T-helper 17 cell (primary cell): ENCODE results near the gene COP1. TPM values are rescaled to one million over a fixed set of nuclear protein-coding genes. Genes with fewer than 3 reads are reported as not detected.

Source experiments
- ATAC-seq: fragments of 150-1000 bp; cut with Tn5 transposase; 2 replicates; pipeline ENCODE4 v1.10.0; 2021; ENCODE audit warnings: mild to moderate bottlenecking, moderate library complexity
- DNase-seq, 3 donors: peaks; one replicate each; pipeline versions ENCODE4 v3.0.0 to v3.0.0-alpha.2; 2020 to 2021
- H3K9me3 ChIP-seq: one replicate; pipeline ENCODE4 v1.7.0; 2013; ENCODE audit warnings: low read length, mild to moderate bottlenecking; ENCODE audit not compliant: control insufficient read depth, poor library complexity, severe bottlenecking
- H3K27ac Mint-ChIP-seq: one replicate; pipeline ENCODE4 v1.8.0; 2022; ENCODE audit warnings: mild to moderate bottlenecking, moderate library complexity, mixed read lengths
- H3K27me3 Mint-ChIP-seq: one replicate; pipeline ENCODE4 v1.8.0; 2022; ENCODE audit warnings: mixed read lengths
- H3K36me3 Mint-ChIP-seq: one replicate; pipeline ENCODE4 v1.8.0; 2022; ENCODE audit warnings: low read depth, mixed read lengths
- H3K4me1 Mint-ChIP-seq: one replicate; pipeline ENCODE4 v1.8.0; 2022; ENCODE audit warnings: mild to moderate bottlenecking, mixed read lengths
- H3K4me3 Mint-ChIP-seq: one replicate; pipeline ENCODE4 v1.8.0; 2022; ENCODE audit warnings: mild to moderate bottlenecking, moderate library complexity, mixed read lengths
- total RNA-seq, 4 donors: library from RNA in 2 of 4; stranded (reverse) in 2 of 4; gene quantifications; one replicate each; pipeline ENCODE4 v1.2.3 and lab custom pipeline; 2022 to 2026

Gene COP1
- total RNA-seq, 2 donors from 2014 or later = 43.6 to 46.4 TPM

- ATAC-seq (no peak), DNase-seq (no peak)
- Mint-ChIP-seq H3K4me1 (peaks cover 20% of the 10 kb centered on the region), H3K27me3 (no peaks in the 10 kb centered on the region), H3K36me3 (peaks cover 3% of the 10 kb centered on the region), H3K27ac (no peak overlapping the region), H3K4me3 (no peak overlapping the region)
- no peaks in the 10 kb centered on the region for H3K9me3 ChIP-seq
These were observed 62.6 kb downstream of the COP1 start for GRCh38 chr1:176144526-176144925.

GRCh38 chr1:176142973-176143372, 64.1 kb downstream of the COP1 start:
- H3K4me1 Mint-ChIP-seq = peaks cover 32% of the 10 kb centered on the region
- H3K27me3 Mint-ChIP-seq = no peaks in the 10 kb centered on the region
- ATAC-seq (no peak), DNase-seq (no peak)
- no peaks in the 10 kb centered on the region for H3K9me3 ChIP-seq
- H3K27ac Mint-ChIP-seq = no peak overlapping the region
- peaks cover 8% of the 10 kb centered on the region for H3K36me3 Mint-ChIP-seq
- no peak overlapping the region for H3K4me3 Mint-ChIP-seq

- Mint-ChIP-seq H3K27me3 (no peaks in the 10 kb centered on the region), H3K4me1 (peaks cover 35% of the 10 kb centered on the region), H3K36me3 (peaks cover 8% of the 10 kb centered on the region), H3K4me3 (no peak overlapping the region), H3K27ac (no peak overlapping the region)
- ATAC-seq (no peak), DNase-seq (no peak)
- no peaks in the 10 kb centered on the region for H3K9me3 ChIP-seq
These were observed 65.6 kb downstream of the COP1 start for GRCh38 chr1:176141449-176141848.

- Mint-ChIP-seq H3K4me1 (peaks cover 27% of the 10 kb centered on the region), H3K27ac (no peak overlapping the region), H3K27me3 (no peaks in the 10 kb centered on the region), H3K4me3 (no peak overlapping the region), H3K36me3 (peaks cover 12% of the 10 kb centered on the region)
- ATAC-seq (no peak), DNase-seq (no peak)
- H3K9me3 ChIP-seq = no peaks in the 10 kb centered on the region
These were observed 70.2 kb downstream of the COP1 start for GRCh38 chr1:176136891-176137290.

GRCh38 chr1:176134666-176135065, 72.4 kb downstream of the COP1 start:
- H3K27me3 Mint-ChIP-seq = no peaks in the 10 kb centered on the region
- H3K9me3 ChIP-seq = no peaks in the 10 kb centered on the region
- no peak for DNase-seq
- no peak for ATAC-seq
- peaks cover 26% of the 10 kb centered on the region for H3K4me1 Mint-ChIP-seq
- no peak overlapping the region for H3K4me3 Mint-ChIP-seq
- H3K36me3 Mint-ChIP-seq = peaks cover 9% of the 10 kb centered on the region
- no peak overlapping the region for H3K27ac Mint-ChIP-seq

GRCh38 chr1:176122282-176122681, 84.8 kb downstream of the COP1 start:
- H3K36me3 Mint-ChIP-seq = peaks cover 4% of the 10 kb centered on the region
- ATAC-seq (no peak), DNase-seq (no peak)
- H3K4me3 Mint-ChIP-seq = no peak overlapping the region
- peaks cover 4% of the 10 kb centered on the region for H3K4me1 Mint-ChIP-seq
- no peak overlapping the region for H3K27ac Mint-ChIP-seq
- H3K27me3 Mint-ChIP-seq = no peaks in the 10 kb centered on the region
- H3K9me3 ChIP-seq = peaks cover 3% of the 10 kb centered on the region

- no peaks in the 10 kb centered on the region for H3K9me3 ChIP-seq
- H3K27ac Mint-ChIP-seq = no peak overlapping the region
- no peak overlapping the region for H3K4me3 Mint-ChIP-seq
- H3K27me3 Mint-ChIP-seq = no peaks in the 10 kb centered on the region
- H3K36me3 Mint-ChIP-seq = peaks cover 7% of the 10 kb centered on the region
- DNase-seq = no peak
- peaks cover 6% of the 10 kb centered on the region for H3K4me1 Mint-ChIP-seq
- peak; percentile 50 for ATAC-seq
These were observed 87.5 kb downstream of the COP1 start for GRCh38 chr1:176119549-176119948.

GRCh38 chr1:176118985-176119384, 88.1 kb downstream of the COP1 start:
- peaks cover 6% of the 10 kb centered on the region for H3K36me3 Mint-ChIP-seq
- peaks cover 8% of the 10 kb centered on the region for H3K4me1 Mint-ChIP-seq
- H3K27me3 Mint-ChIP-seq = no peaks in the 10 kb centered on the region
- H3K27ac Mint-ChIP-seq = no peak overlapping the region
- H3K9me3 ChIP-seq = no peaks in the 10 kb centered on the region
- DNase-seq (no peak), ATAC-seq (no peak)
- no peak overlapping the region for H3K4me3 Mint-ChIP-seq

GRCh38 chr1:176111835-176112234, 95.3 kb downstream of the COP1 start:
- Mint-ChIP-seq H3K36me3 (peaks cover 9% of the 10 kb centered on the region), H3K4me1 (peaks cover 11% of the 10 kb centered on the region)
- no peak for ATAC-seq

GRCh38 chr1:176110203-176110602, 96.9 kb downstream of the COP1 start:
- no peak for ATAC-seq
- Mint-ChIP-seq H3K4me3 (no peak overlapping the region), H3K4me1 (peaks cover 11% of the 10 kb centered on the region)

More at GRCh38 chr1:176111835-176112234, 95.3 kb downstream of the COP1 start:
- Mint-ChIP-seq H3K27me3 (no peaks in the 10 kb centered on the region), H3K4me3 (no peak overlapping the region), H3K27ac (no peak overlapping the region)
- no peak for DNase-seq
- H3K9me3 ChIP-seq = no peaks in the 10 kb centered on the region

GRCh38 chr1:176102768-176103350, 104.2 kb downstream of the COP1 start:
- Mint-ChIP-seq H3K36me3 (peaks cover 6% of the 10 kb centered on the region), H3K27ac (no peak overlapping the region), H3K4me3 (no peak overlapping the region), H3K27me3 (no peaks in the 10 kb centered on the region), H3K4me1 (no peaks in the 10 kb centered on the region)
- no peaks in the 10 kb centered on the region for H3K9me3 ChIP-seq
- DNase-seq (no peak), ATAC-seq (no peak)

More at GRCh38 chr1:176110203-176110602, 96.9 kb downstream of the COP1 start:
- no peaks in the 10 kb centered on the region for H3K9me3 ChIP-seq
- Mint-ChIP-seq H3K27me3 (no peaks in the 10 kb centered on the region), H3K36me3 (peaks cover 8% of the 10 kb centered on the region), H3K27ac (no peak overlapping the region)
- DNase-seq = no peak

- Mint-ChIP-seq H3K4me3 (no peak overlapping the region), H3K27ac (no peak overlapping the region)
These were observed 105.0 kb downstream of the COP1 start for GRCh38 chr1:176101951-176102642.

GRCh38 chr1:176098560-176098959, 108.5 kb downstream of the COP1 start:
- DNase-seq (no peak), ATAC-seq (no peak)
- H3K9me3 ChIP-seq = no peaks in the 10 kb centered on the region
- Mint-ChIP-seq H3K36me3 (peaks cover 2% of the 10 kb centered on the region), H3K4me3 (no peak overlapping the region), H3K4me1 (no peaks in the 10 kb centered on the region), H3K27me3 (no peaks in the 10 kb centered on the region), H3K27ac (no peak overlapping the region)

More at GRCh38 chr1:176101951-176102642, 105.0 kb downstream of the COP1 start:
- Mint-ChIP-seq H3K27me3 (no peaks in the 10 kb centered on the region), H3K36me3 (peaks cover 4% of the 10 kb centered on the region), H3K4me1 (no peaks in the 10 kb centered on the region)
- ATAC-seq (no peak), DNase-seq (no peak)
- H3K9me3 ChIP-seq = no peaks in the 10 kb centered on the region

- no peaks in the 10 kb centered on the region for H3K4me1 Mint-ChIP-seq
- peak overlapping the region; percentile 14 for H3K27ac Mint-ChIP-seq
- no peaks in the 10 kb centered on the region for H3K27me3 Mint-ChIP-seq
- H3K36me3 Mint-ChIP-seq = peaks cover 2% of the 10 kb centered on the region
- ATAC-seq (no peak), DNase-seq (no peak)
- no peaks in the 10 kb centered on the region for H3K9me3 ChIP-seq
- H3K4me3 Mint-ChIP-seq = no peak overlapping the region
These were observed 111.1 kb downstream of the COP1 start for GRCh38 chr1:176096015-176096414.
